HUES6 (cell line): ENCODE measurements around the gene ADCYAP1R1.

ENCODE experiments used
- H3K27ac ChIP-seq: 2 replicates; pipeline ENCODE4 v1.7.0; 2013; ENCODE audit warnings: low read depth, mild to moderate bottlenecking, low read length, inconsistent platforms
- H3K27me3 ChIP-seq: 2 replicates; pipeline ENCODE4 v1.6.1; 2013; ENCODE audit warnings: low read length; ENCODE audit not compliant: control insufficient read depth, insufficient read depth
- H3K36me3 ChIP-seq: 2 replicates; pipeline ENCODE4 v1.6.1; 2013; ENCODE audit warnings: low read length; ENCODE audit not compliant: control insufficient read depth, insufficient read depth
- H3K4me1 ChIP-seq: 2 replicates; pipeline ENCODE4 v1.6.1; 2013; ENCODE audit warnings: low read length; ENCODE audit not compliant: control insufficient read depth, insufficient read depth
- H3K4me3 ChIP-seq: 2 replicates; pipeline ENCODE4 v1.5.1; 2013; ENCODE audit warnings: low read depth, low read length
- H3K9ac ChIP-seq: one replicate; pipeline ENCODE4 v1.6.1; 2013; ENCODE audit warnings: mild to moderate bottlenecking, low read length
- H3K9me3 ChIP-seq: 2 replicates; pipeline ENCODE4 v1.6.1; 2013; ENCODE audit warnings: low read depth, low read length; ENCODE audit not compliant: control insufficient read depth, insufficient read depth

Gene ADCYAP1R1

GRCh38 chr7:31051598-31052486, at the start of gene ADCYAP1R1:
ADCYAP1R1 (plus strand) TSS chr7:31052308; CDS start chr7:31063265, 10,957 bp downstream.
- peaks cover 56% of the 10 kb centered on the region for H3K27me3 ChIP-seq
- no peaks in the 10 kb centered on the region for H3K9me3 ChIP-seq
- H3K9ac ChIP-seq, result peak within 1 kb of the TSS; percentile 39
- peak within 1 kb of the TSS; percentile 78 for H3K4me3 ChIP-seq
- H3K36me3 ChIP-seq, result no peaks in the 10 kb centered on the region
- no peak within 1 kb of the TSS for H3K27ac ChIP-seq
- H3K4me1 ChIP-seq, result peaks cover 14% of the 10 kb centered on the region

GRCh38 chr7:31003097-31003496, 49.0 kb upstream of the ADCYAP1R1 start:
- Histone ChIP-seq H3K9ac (no peak overlapping the region), H3K4me3 (no peak overlapping the region)

GRCh38 chr7:31003721-31004120, 48.4 kb upstream of the ADCYAP1R1 start:
- Histone ChIP-seq H3K36me3 (no peaks in the 10 kb centered on the region), H3K9me3 (peaks cover 5% of the 10 kb centered on the region), H3K27me3 (no peaks in the 10 kb centered on the region)

More at GRCh38 chr7:31003097-31003496, 49.0 kb upstream of the ADCYAP1R1 start:
- Histone ChIP-seq H3K27ac (no peak overlapping the region), H3K36me3 (no peaks in the 10 kb centered on the region), H3K27me3 (no peaks in the 10 kb centered on the region), H3K4me1 (peaks cover 11% of the 10 kb centered on the region; the same call in 1 of the 2 replicates), H3K9me3 (peaks cover 5% of the 10 kb centered on the region)

GRCh38 chr7:31004393-31004792, 47.7 kb upstream of the ADCYAP1R1 start:
- Histone ChIP-seq H3K4me3 (no peak overlapping the region), H3K27me3 (no peaks in the 10 kb centered on the region), H3K4me1 (peaks cover 11% of the 10 kb centered on the region; the same call in 1 of the 2 replicates), H3K9ac (no peak overlapping the region), H3K9me3 (peaks cover 5% of the 10 kb centered on the region), H3K27ac (no peak overlapping the region), H3K36me3 (no peaks in the 10 kb centered on the region)

More at GRCh38 chr7:31003721-31004120, 48.4 kb upstream of the ADCYAP1R1 start:
- Histone ChIP-seq H3K4me3 (no peak overlapping the region), H3K9ac (no peak overlapping the region), H3K4me1 (peaks cover 11% of the 10 kb centered on the region; the same call in 1 of the 2 replicates), H3K27ac (no peak overlapping the region)

- H3K27ac ChIP-seq, result no peak overlapping the region
- H3K27me3 ChIP-seq, result no peaks in the 10 kb centered on the region
- H3K4me1 ChIP-seq, result peaks cover 6% of the 10 kb centered on the region; the same call in 1 of the 2 replicates
- peaks cover 5% of the 10 kb centered on the region for H3K9me3 ChIP-seq
- no peak overlapping the region for H3K4me3 ChIP-seq
- H3K9ac ChIP-seq, result no peak overlapping the region
- no peaks in the 10 kb centered on the region for H3K36me3 ChIP-seq
Observed at GRCh38 chr7:31006857-31007256, 45.3 kb upstream of the ADCYAP1R1 start.

- Histone ChIP-seq H3K4me1 (peaks cover 6% of the 10 kb centered on the region; the same call in 1 of the 2 replicates), H3K9ac (no peak overlapping the region), H3K27ac (no peak overlapping the region), H3K36me3 (no peaks in the 10 kb centered on the region), H3K9me3 (peaks cover 5% of the 10 kb centered on the region), H3K4me3 (no peak overlapping the region), H3K27me3 (no peaks in the 10 kb centered on the region)
Observed at GRCh38 chr7:31007634-31008033, 44.5 kb upstream of the ADCYAP1R1 start.

GRCh38 chr7:31014826-31015225, 37.3 kb upstream of the ADCYAP1R1 start:
- Histone ChIP-seq H3K36me3 (no peaks in the 10 kb centered on the region), H3K27ac (no peak overlapping the region), H3K27me3 (no peaks in the 10 kb centered on the region), H3K4me3 (no peak overlapping the region), H3K9ac (no peak overlapping the region), H3K4me1 (peaks cover 6% of the 10 kb centered on the region; the same call in 1 of the 2 replicates), H3K9me3 (no peaks in the 10 kb centered on the region; the same call in 1 of the 2 replicates)

GRCh38 chr7:31017032-31017675, 35.0 kb upstream of the ADCYAP1R1 start:
- Histone ChIP-seq H3K36me3 (no peaks in the 10 kb centered on the region), H3K9ac (no peak overlapping the region), H3K27ac (no peak overlapping the region), H3K9me3 (no peaks in the 10 kb centered on the region), H3K4me1 (peaks cover 20% of the 10 kb centered on the region), H3K4me3 (no peak overlapping the region), H3K27me3 (no peaks in the 10 kb centered on the region)

GRCh38 chr7:31017721-31018120, 34.4 kb upstream of the ADCYAP1R1 start:
- no peak overlapping the region for H3K4me3 ChIP-seq
- peaks cover 21% of the 10 kb centered on the region for H3K4me1 ChIP-seq
- H3K27me3 ChIP-seq, result no peaks in the 10 kb centered on the region
- H3K9me3 ChIP-seq, result no peaks in the 10 kb centered on the region
- H3K27ac ChIP-seq, result no peak overlapping the region
- no peak overlapping the region for H3K9ac ChIP-seq
- H3K36me3 ChIP-seq, result no peaks in the 10 kb centered on the region

- Histone ChIP-seq H3K4me3 (no peak overlapping the region), H3K9ac (no peak overlapping the region), H3K27ac (no peak overlapping the region), H3K9me3 (no peaks in the 10 kb centered on the region), H3K4me1 (peaks cover 24% of the 10 kb centered on the region), H3K36me3 (no peaks in the 10 kb centered on the region), H3K27me3 (no peaks in the 10 kb centered on the region)
Observed at GRCh38 chr7:31019509-31019908, 32.6 kb upstream of the ADCYAP1R1 start.

- no peak overlapping the region for H3K9ac ChIP-seq
- H3K27ac ChIP-seq, result no peak overlapping the region
- no peaks in the 10 kb centered on the region for H3K36me3 ChIP-seq
- H3K9me3 ChIP-seq, result no peaks in the 10 kb centered on the region
- H3K4me3 ChIP-seq, result no peak overlapping the region
- peaks cover 24% of the 10 kb centered on the region for H3K4me1 ChIP-seq
- H3K27me3 ChIP-seq, result no peaks in the 10 kb centered on the region
Observed at GRCh38 chr7:31020161-31020560, 31.9 kb upstream of the ADCYAP1R1 start.
